H9 (cell line): ENCODE data around the gene ATP2B2. TPM values are rescaled to one million over a fixed set of nuclear protein-coding genes. Genes with fewer than 3 reads are reported as not detected.

ENCODE experiments used
- DNase-seq: peaks from one replicate; pipeline ENCODE4 v3.0.0-alpha.2; 2017
- H2AFZ ChIP-seq: one replicate; pipeline ENCODE4 v1.6.1; 2013; ENCODE audit warnings: mild to moderate bottlenecking, low read length, control low read depth, moderate library complexity
- H2AK5ac ChIP-seq: 2 replicates; pipeline ENCODE4 v1.6.1; 2013; ENCODE audit warnings: low read length, control low read depth, mixed read lengths; ENCODE audit not compliant: insufficient read length
- H2BK120ac ChIP-seq: one replicate; pipeline ENCODE4 v1.6.1; 2013; ENCODE audit warnings: low read depth, mild to moderate bottlenecking, low read length, control low read depth, inconsistent platforms; ENCODE audit not compliant: poor library complexity, severe bottlenecking
- H2BK12ac ChIP-seq: 2 replicates; pipeline ENCODE4 v1.6.1; 2013; ENCODE audit warnings: low read length, control low read depth, mixed read lengths, low read depth; ENCODE audit not compliant: insufficient read length
- H2BK15ac ChIP-seq: 2 replicates; pipeline ENCODE4 v1.6.1; 2013; ENCODE audit warnings: low read depth, low read length, control low read depth
- H2BK20ac ChIP-seq: one replicate; pipeline ENCODE4 v1.6.1; 2013; ENCODE audit warnings: low read depth, mild to moderate bottlenecking, low read length, control low read depth, inconsistent platforms; ENCODE audit not compliant: poor library complexity, severe bottlenecking
- H2BK5ac ChIP-seq: 2 replicates; pipeline ENCODE4 v1.6.1; 2013; ENCODE audit warnings: low read length, control low read depth, mixed read lengths; ENCODE audit not compliant: insufficient read length
- H3K14ac ChIP-seq: 2 replicates; pipeline ENCODE4 v1.6.1; 2013; ENCODE audit warnings: low read length, control low read depth; ENCODE audit not compliant: insufficient read depth
- H3K18ac ChIP-seq: 2 replicates; pipeline ENCODE4 v1.6.1; 2013; ENCODE audit warnings: low read depth, mild to moderate bottlenecking, mixed read lengths, low read length, control low read depth; ENCODE audit not compliant: insufficient read length
- H3K23ac ChIP-seq: 2 replicates; pipeline ENCODE4 v1.6.1; 2013; ENCODE audit warnings: low read length, control low read depth, mixed read lengths, low read depth; ENCODE audit not compliant: insufficient read length
- H3K23me2 ChIP-seq: 2 replicates; pipeline ENCODE4 v1.6.1; 2013; ENCODE audit warnings: low read depth, mild to moderate bottlenecking, mixed read lengths, low read length, control low read depth; ENCODE audit not compliant: insufficient read length, poor library complexity, severe bottlenecking
- H3K27ac ChIP-seq: 2 replicates; pipeline ENCODE4 v1.5.1; 2013; ENCODE audit warnings: low read length, control low read depth, mixed read lengths, low read depth; ENCODE audit not compliant: insufficient read length
- H3K27me3 ChIP-seq: 2 replicates; pipeline ENCODE4 v1.6.1; 2013; ENCODE audit warnings: low read length, control low read depth, inconsistent platforms; ENCODE audit not compliant: insufficient read depth
- H3K4ac ChIP-seq: 2 replicates; pipeline ENCODE4 v1.6.1; 2013; ENCODE audit warnings: low read depth, mild to moderate bottlenecking, control low read depth, inconsistent platforms, low read length, moderate library complexity
- H3K4me1 ChIP-seq: 2 replicates; pipeline ENCODE4 v1.6.1; 2013; ENCODE audit warnings: low read length, control low read depth, inconsistent platforms; ENCODE audit not compliant: insufficient read depth
- H3K4me2 ChIP-seq: 2 replicates; pipeline ENCODE4 v1.6.1; 2013; ENCODE audit warnings: low read length, control low read depth, mixed read lengths; ENCODE audit not compliant: insufficient read length, insufficient read depth
- H3K56ac ChIP-seq: 2 replicates; pipeline ENCODE4 v1.6.1; 2013; ENCODE audit warnings: low read depth, mild to moderate bottlenecking, mixed read lengths, low read length, control low read depth; ENCODE audit not compliant: insufficient read length
- H3K79me1 ChIP-seq: 2 replicates; pipeline ENCODE4 v1.6.1; 2013; ENCODE audit warnings: low read depth, mild to moderate bottlenecking, moderate library complexity, low read length, control low read depth, inconsistent platforms; ENCODE audit not compliant: insufficient read depth, poor library complexity, severe bottlenecking
- H3K79me2 ChIP-seq: 2 replicates; pipeline ENCODE4 v1.6.1; 2013; ENCODE audit warnings: low read length, control low read depth, inconsistent platforms; ENCODE audit not compliant: insufficient read depth
- H3K9ac ChIP-seq: 2 replicates; pipeline ENCODE4 v1.6.1; 2013; ENCODE audit warnings: low read length, control low read depth, mixed read lengths; ENCODE audit not compliant: insufficient read length; ENCODE audit errors: extremely low read depth
- H3K9me3 ChIP-seq: one replicate; pipeline ENCODE4 v1.6.1; 2013; ENCODE audit warnings: low read depth, low read length, inconsistent platforms; ENCODE audit not compliant: control insufficient read depth
- H3T11ph ChIP-seq: one replicate; pipeline ENCODE4 v1.6.1; 2013; ENCODE audit warnings: mild to moderate bottlenecking, low read length, control low read depth, inconsistent platforms
- H4K20me1 ChIP-seq: one replicate; pipeline ENCODE4 v1.6.1; 2013; ENCODE audit not compliant: control insufficient read depth, insufficient read length, insufficient read depth
- H4K5ac ChIP-seq: 2 replicates; pipeline ENCODE4 v1.6.1; 2013; ENCODE audit warnings: low read depth, mild to moderate bottlenecking, mixed read lengths, low read length, control low read depth; ENCODE audit not compliant: insufficient read length
- H4K8ac ChIP-seq: replicated peaks from 2 replicates; pipeline ENCODE4 v1.6.1; 2013; ENCODE audit warnings: low read length, control low read depth, mixed read lengths, low read depth; ENCODE audit not compliant: insufficient read length
- H4K91ac ChIP-seq: 2 replicates; pipeline ENCODE4 v1.6.1; 2013; ENCODE audit warnings: low read depth, mild to moderate bottlenecking, moderate library complexity, mixed read lengths, low read length, control low read depth; ENCODE audit not compliant: insufficient read length
- H3K27ac Mint-ChIP-seq, 3 experiments: 2 replicates in 2 of 3; 3 replicates in 1 of 3; pipeline ENCODE4 v1.8.0; 2020 to 2021; ENCODE audit warnings: mixed read lengths in 3 of 3, mild to moderate bottlenecking in 1 of 3, moderate library complexity in 1 of 3
- H3K27me3 Mint-ChIP-seq: 2 replicates; pipeline ENCODE4 v1.8.0; 2021; ENCODE audit warnings: low read depth, mild to moderate bottlenecking, moderate library complexity, mixed read lengths
- H3K36me3 Mint-ChIP-seq, 3 experiments: 2 replicates in 2 of 3; 3 replicates in 1 of 3; pipeline ENCODE4 v1.8.0; 2020 to 2021; ENCODE audit warnings: low read depth in 3 of 3, mixed read lengths in 3 of 3; ENCODE audit not compliant: insufficient read depth in 1 of 3
- H3K4me1 Mint-ChIP-seq, 2 experiments: 2 replicates each; pipeline ENCODE4 v1.8.0; 2020; ENCODE audit warnings: mixed read lengths in 2 of 2
- H3K4me3 Mint-ChIP-seq, 2 experiments: 2 replicates in 1 of 2; 3 replicates in 1 of 2; pipeline ENCODE4 v1.8.0; 2020 to 2021; ENCODE audit warnings: mild to moderate bottlenecking in 2 of 2, mixed read lengths in 2 of 2, moderate library complexity in 1 of 2
- H3K9me3 Mint-ChIP-seq, 2 experiments: 2 replicates in 1 of 2; 3 replicates in 1 of 2; pipeline ENCODE4 v1.8.0; 2020; ENCODE audit warnings: mild to moderate bottlenecking in 2 of 2, mixed read lengths in 2 of 2, moderate library complexity in 1 of 2
- CTCF ChIP-seq: fragments of 200-600 bp; sonication (generic); conservative IDR thresholded peaks from 3 replicates; pipeline ENCODE4 v1.8.0; 2021; ENCODE audit warnings: antibody characterized with exemption, mild to moderate bottlenecking
- whole genome bisulfite sequencing: extraction: QIAGEN DNeasy Blood & Tissue Kit; methylation state at CpG from one replicate; pipeline ENCODE4 v1.1.7; 2013; ENCODE audit warnings: missing lambda C conversion rate, low lambda C conversion rate, mixed read lengths; ENCODE audit not compliant: insufficient read length; ENCODE audit errors: extremely low coverage; 5-methylcytosine and 5-hydroxymethylcytosine counted together
- total RNA-seq: library from RNA; stranded (reverse); gene quantifications from 2 replicates; pipeline ENCODE4 v1.2.1, GENCODE V29; 2021

Gene ATP2B2
- total RNA-seq, 1 experiment from 2014 or later, result 0.33 TPM

GRCh38 chr3:10368512-10368911 is 136.9 kb downstream of the ATP2B2 start:
- Histone ChIP-seq H2BK20ac (no peak overlapping the region), H2BK12ac (no peak overlapping the region), H3K23me2 (no peaks in the 10 kb centered on the region), H3K56ac (no peak overlapping the region), H3K14ac (no peak overlapping the region), H4K20me1 (no peaks in the 10 kb centered on the region), H3K9me3 (no peaks in the 10 kb centered on the region), H3K4ac (no peak overlapping the region), H3K79me2 (no peaks in the 10 kb centered on the region), H2AK5ac (no peak overlapping the region), H3K23ac (no peak overlapping the region), H3K4me1 (no peaks in the 10 kb centered on the region; the same call in 1 of the 2 replicates), H3K4me2 (no peak overlapping the region), H3K9ac (no peak overlapping the region), H2BK15ac (no peak overlapping the region), H4K91ac (no peak overlapping the region), H2AFZ (no peak overlapping the region), H3K27me3 (no peaks in the 10 kb centered on the region), H3K18ac (no peak overlapping the region), H3K79me1 (no peaks in the 10 kb centered on the region), H2BK5ac (no peak overlapping the region), H3T11ph (no peak overlapping the region), H4K8ac (no peak overlapping the region), H3K27ac (no peak overlapping the region), H4K5ac (no peak overlapping the region), H2BK120ac (no peak overlapping the region)
- H3K9me3 Mint-ChIP-seq, result peaks cover 3 to 5% of the 10 kb centered on the region in 2 experiments; a peak in 3 of 5 replicates
- peaks cover 29 to 31% of the 10 kb centered on the region in 2 experiments for H3K4me1 Mint-ChIP-seq
- H3K27ac Mint-ChIP-seq, result no peak overlapping the region
- peaks cover 3 to 4% (median 4%) of the 10 kb centered on the region in 3 experiments; a peak in 5 of 7 replicates for H3K36me3 Mint-ChIP-seq
- no peak for DNase-seq
- WGBS, result 100% methylated on average over 1 of the region's 2 CpGs
- no peak for TF ChIP-seq CTCF
- H3K4me3 Mint-ChIP-seq, result no peak overlapping the region
- peaks cover 1% of the 10 kb centered on the region for H3K27me3 Mint-ChIP-seq
